Erythroblast (primary cell): ENCODE measurements around the gene USP22.
"Not testable (repeated sequence)": the region's sequence is repeated elsewhere in the genome, so short reads cannot be mapped to it uniquely, and the experiment has no call there.

ENCODE experiments used
- DNase-seq, 2 experiments: peaks; one replicate each; lab custom pipeline; 2025; lab: John Stamatoyannopoulos, UW
- GATA1 ChIP-seq: IDR thresholded peaks from 2 replicates; pipeline ENCODE4 v1.6.1; 2011; ENCODE audit warnings: low read depth, mild to moderate bottlenecking, control low read depth, low read length, moderate library complexity
- POLR2A ChIP-seq: IDR thresholded peaks from 2 replicates; pipeline ENCODE4 v1.6.1; 2011; ENCODE audit warnings: mild to moderate bottlenecking, low read length

Gene USP22

GRCh38 chr17:21042458-21043295 is at the start of gene USP22:
Gene USP22, minus strand, starts transcription at chr17:21043011. Its CDS starts 176 bp downstream, at chr17:21042835.
- TF ChIP-seq POLR2A = peak; percentile 79
- TF ChIP-seq GATA1 = no peak
- peak in 1 of 2 experiments; percentile 100 for DNase-seq

DNA sequence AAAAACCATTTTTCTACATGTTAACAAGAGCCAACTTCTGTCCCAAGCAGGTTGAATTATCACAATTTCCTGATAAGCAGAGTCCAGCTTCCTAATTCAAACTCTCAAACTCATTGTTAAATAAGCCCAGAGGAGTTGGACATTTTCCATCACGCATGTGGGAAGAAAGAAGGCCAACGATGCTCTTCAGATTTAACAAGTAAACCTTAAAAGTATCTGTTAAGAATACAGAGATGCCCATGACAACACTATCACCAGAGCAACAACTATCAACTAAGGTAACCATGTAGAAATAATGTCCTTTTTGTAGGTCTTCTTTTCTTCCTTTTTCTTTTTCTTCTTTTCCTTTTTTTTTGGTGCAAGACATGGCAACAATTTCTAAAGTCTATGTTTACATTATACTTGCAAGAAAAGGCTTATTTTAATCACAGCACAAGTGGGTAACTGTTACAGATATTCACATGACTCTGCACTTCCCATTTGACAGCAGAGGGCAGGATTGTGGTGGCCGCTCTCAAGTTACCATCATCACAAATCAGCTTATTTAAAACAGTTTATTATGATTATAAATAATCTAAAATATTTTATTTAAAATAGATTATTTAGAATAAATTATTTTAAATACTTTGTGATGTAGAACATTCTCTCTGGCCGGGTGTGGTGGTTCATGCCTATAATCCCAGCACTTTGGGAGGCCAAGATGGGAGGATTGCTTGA is 48.2 kb upstream of the USP22 start:
- DNase-seq = peak in 1 of 2 experiments; percentile 7
- TF ChIP-seq GATA1 (no peak), POLR2A (no peak)

- TF ChIP-seq GATA1 (no peak), POLR2A (no peak)
- no peak for DNase-seq
These were observed 47.4 kb upstream of the USP22 start for GRCh38 chr17:21089933-21090901.

GRCh38 chr17:21089145-21089544 is 46.3 kb upstream of the USP22 start:
- TF ChIP-seq POLR2A = no peak
- TF ChIP-seq GATA1 = no peak
- DNase-seq = no peak

DNA sequence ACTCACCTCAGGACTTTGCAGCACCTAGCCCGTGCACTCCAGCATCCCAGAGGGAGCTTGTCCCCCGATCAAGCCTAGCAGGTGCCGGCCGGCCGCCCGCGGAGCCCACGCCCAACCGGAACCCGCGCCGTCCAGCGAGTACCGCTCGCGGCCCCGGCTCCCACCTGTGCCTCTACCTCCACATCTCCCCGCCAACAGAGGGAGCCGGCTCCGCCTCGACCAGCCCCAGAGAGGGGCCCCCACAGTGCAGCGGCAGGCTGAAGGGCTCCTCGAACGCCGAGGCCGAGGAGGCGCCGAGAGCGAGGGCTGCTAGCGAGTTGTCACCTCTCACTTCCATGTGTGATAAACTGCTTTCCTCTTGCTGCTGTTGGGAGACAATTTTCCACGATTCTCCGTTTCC is 42.9 kb upstream of the USP22 start:
- DNase-seq = no peak
- TF ChIP-seq GATA1 (no peak), POLR2A (no peak)

- DNase-seq = not testable (repeated sequence)
These were observed 42.5 kb upstream of the USP22 start for GRCh38 chr17:21085280-21085679.

- peak in 1 of 2 experiments; percentile 28 for DNase-seq
- TF ChIP-seq GATA1 (no peak), POLR2A (no peak)
These were observed 39.2 kb upstream of the USP22 start for GRCh38 chr17:21082001-21082436.

DNA sequence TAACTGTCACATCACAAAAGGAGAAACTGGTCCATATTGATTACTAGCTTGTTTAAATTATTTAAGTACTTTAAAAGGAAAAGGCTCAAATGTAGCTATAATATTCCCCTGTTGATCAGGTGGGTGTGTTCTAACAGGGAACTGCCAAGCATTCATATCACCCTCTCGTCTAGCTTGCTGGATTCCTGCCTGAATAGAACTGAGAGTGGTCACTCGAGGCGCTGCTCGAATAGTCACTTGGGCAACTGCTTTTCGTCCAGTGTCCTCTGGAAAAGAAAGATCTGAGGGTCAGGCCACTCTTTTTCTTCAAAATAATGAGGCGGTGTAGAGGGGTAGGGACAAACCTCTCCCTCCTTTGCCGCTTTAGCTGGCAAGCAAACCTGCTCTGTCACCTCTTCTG is 36.4 kb upstream of the USP22 start:
- no peak for TF ChIP-seq POLR2A
- no peak for TF ChIP-seq GATA1

GRCh38 chr17:21078016-21078780 is 35.4 kb upstream of the USP22 start:
- DNase-seq = no peak
- no peak for TF ChIP-seq GATA1
- no peak for TF ChIP-seq POLR2A

More for the DNA sequence above, 36.4 kb upstream of the USP22 start:
- no peak for DNase-seq

- DNase-seq = no peak
- TF ChIP-seq GATA1 (no peak), POLR2A (no peak)
These were observed 34.5 kb upstream of the USP22 start for GRCh38 chr17:21077281-21077680.

DNA sequence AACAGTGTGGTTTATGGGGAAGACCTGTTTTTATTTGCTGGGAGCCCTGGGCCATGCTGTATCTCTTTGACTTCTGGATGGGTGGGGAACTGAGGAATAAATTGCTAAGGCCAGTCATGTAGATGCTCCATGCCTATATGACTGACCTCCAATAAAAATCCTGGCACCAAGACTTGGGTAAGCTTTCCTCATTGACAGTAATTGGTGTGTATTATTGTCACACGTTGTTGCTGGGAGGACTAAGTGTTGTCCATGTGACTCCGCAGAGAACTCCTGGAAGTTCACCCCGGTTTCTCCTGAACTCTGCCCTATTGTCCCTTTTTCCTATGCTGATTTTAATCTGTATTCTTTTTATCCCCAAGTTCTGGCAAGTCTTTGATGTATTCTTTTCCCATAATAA is 33.4 kb upstream of the USP22 start:
- TF ChIP-seq GATA1 = no peak
- no peak for TF ChIP-seq POLR2A
- no peak for DNase-seq

GRCh38 chr17:21075739-21076085 is 32.9 kb upstream of the USP22 start:
- TF ChIP-seq GATA1 = no peak
- DNase-seq = no peak

GRCh38 chr17:21072745-21073197 is 30.0 kb upstream of the USP22 start:
- no peak for TF ChIP-seq GATA1
- TF ChIP-seq POLR2A = no peak
- DNase-seq = no peak
